SK-N-MC (cell line): ENCODE results near the gene ANKRD22.

Experiments
- EZH2 ChIP-seq: fragments of 200-600 bp; sonication (generic); IDR thresholded peaks from one replicate; pipeline ENCODE4 v1.6.1; 2017; ENCODE audit warnings: antibody characterized with exemption
- FOXP2 ChIP-seq: optimal IDR thresholded peaks from 2 replicates; pipeline ENCODE3; 2011; ENCODE audit warnings: mild to moderate bottlenecking, moderate library complexity; ENCODE audit not compliant: insufficient read depth; ENCODE audit errors: extremely low read length, control extremely low read depth
- POLR2AphosphoS5 ChIP-seq: IDR thresholded peaks from 2 replicates; pipeline ENCODE4 v1.6.1; 2012; ENCODE audit warnings: mild to moderate bottlenecking, low read depth, low read length, borderline replicate concordance

DNA sequence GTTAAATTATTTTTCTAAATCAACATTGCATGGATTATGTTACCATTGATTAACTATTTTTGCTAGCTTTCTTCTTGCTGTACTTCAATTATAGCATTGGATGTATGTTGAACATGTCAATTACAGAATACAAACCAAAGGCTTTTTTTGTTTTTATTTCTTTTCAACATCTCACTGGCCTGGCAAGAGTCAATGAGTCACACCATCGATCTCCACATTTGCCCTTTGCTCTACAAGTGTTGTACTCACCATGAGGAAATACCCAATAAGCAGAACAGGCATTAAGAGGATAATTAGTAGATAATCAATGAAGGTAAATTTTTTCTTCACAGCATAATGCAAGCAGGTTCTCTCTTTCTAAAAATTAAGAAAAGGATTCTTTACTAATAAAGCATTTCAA is 23.3 kb downstream of the ANKRD22 start:
- no peak for TF ChIP-seq POLR2AphosphoS5
- TF ChIP-seq EZH2, result no peak
- TF ChIP-seq FOXP2, result no peak
